Stimulated activated naive CD8-positive, alpha-beta T cell treated with anti-CD3 and anti-CD28 coated beads, Interleukin-15, Interleukin-2, amounts not matched to agents 100 ng/mL and 50 ng/mL, for 24 hours (primary cell): ENCODE measurements around the gene PDE1C.

Experiments used
- H3K27ac Mint-ChIP-seq: one replicate; pipeline ENCODE4 v1.8.0; 2021; ENCODE audit warnings: mild to moderate bottlenecking, mixed read lengths
- H3K27me3 Mint-ChIP-seq: one replicate; pipeline ENCODE4 v1.8.0; 2021; ENCODE audit warnings: mixed read lengths
- H3K36me3 Mint-ChIP-seq: one replicate; pipeline ENCODE4 v1.8.0; 2021; ENCODE audit warnings: low read depth, mixed read lengths
- H3K4me1 Mint-ChIP-seq: one replicate; pipeline ENCODE4 v1.8.0; 2021; ENCODE audit warnings: low read depth, mixed read lengths
- H3K4me3 Mint-ChIP-seq: one replicate; pipeline ENCODE4 v1.8.0; 2021; ENCODE audit warnings: mild to moderate bottlenecking, mixed read lengths
- H3K9me3 Mint-ChIP-seq: one replicate; pipeline ENCODE4 v1.8.0; 2021; ENCODE audit warnings: mixed read lengths

Gene PDE1C

DNA sequence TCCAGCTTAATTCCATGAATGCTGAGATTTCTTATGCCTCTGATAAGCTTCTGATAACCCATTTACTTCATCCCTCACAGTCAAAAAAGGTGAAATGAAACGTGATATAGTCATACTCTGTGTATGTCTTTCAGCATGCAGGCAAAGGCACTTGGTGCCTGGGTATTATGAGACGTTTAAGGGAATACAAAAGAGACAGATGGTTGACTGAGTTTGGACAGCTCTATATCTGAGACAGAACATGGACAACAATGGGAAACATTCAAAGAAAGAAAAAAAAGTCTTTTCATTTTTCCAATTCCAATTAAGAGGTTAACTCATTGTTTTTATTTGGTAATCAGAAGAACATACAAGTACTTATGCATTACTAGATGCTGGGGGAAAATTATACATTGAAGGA, 287.0 kb downstream of the PDE1C start:
- no peaks in the 10 kb centered on the region for H3K36me3 Mint-ChIP-seq
- no peaks in the 10 kb centered on the region for H3K4me1 Mint-ChIP-seq
- no peak overlapping the region for H3K27ac Mint-ChIP-seq
- H3K9me3 Mint-ChIP-seq: no peaks in the 10 kb centered on the region
- no peaks in the 10 kb centered on the region for H3K27me3 Mint-ChIP-seq
- no peak overlapping the region for H3K4me3 Mint-ChIP-seq

DNA sequence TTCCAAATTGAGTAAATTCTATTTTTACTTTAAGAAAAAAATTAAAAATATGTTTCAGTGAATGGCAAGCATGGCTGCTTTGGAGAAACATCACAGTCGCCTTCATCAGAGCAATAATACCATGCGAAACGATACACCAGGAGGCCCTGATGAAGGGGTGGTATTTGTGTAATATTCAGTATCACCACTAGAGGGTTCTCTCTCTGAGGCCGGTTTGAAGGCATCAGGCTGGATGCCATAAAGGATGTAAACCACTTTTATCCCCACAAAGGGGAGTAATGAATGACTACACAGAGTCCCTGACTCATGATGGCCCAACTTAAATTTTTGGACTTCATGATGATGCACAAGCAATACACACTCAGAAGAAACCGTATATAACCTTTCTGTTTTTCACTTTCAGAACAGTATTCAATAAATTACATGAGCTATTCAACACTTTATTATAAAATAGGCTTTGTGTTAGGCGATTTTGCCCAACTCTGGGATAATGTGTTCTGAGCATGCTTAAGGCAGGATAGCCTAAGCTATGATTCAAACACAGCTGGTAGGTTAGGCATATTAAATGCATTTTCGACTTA, 287.7 kb downstream of the PDE1C start:
- H3K4me3 Mint-ChIP-seq: no peak overlapping the region
- H3K36me3 Mint-ChIP-seq: no peaks in the 10 kb centered on the region
- H3K4me1 Mint-ChIP-seq: no peaks in the 10 kb centered on the region
- no peaks in the 10 kb centered on the region for H3K9me3 Mint-ChIP-seq
- H3K27me3 Mint-ChIP-seq: no peaks in the 10 kb centered on the region
- H3K27ac Mint-ChIP-seq: no peak overlapping the region

DNA sequence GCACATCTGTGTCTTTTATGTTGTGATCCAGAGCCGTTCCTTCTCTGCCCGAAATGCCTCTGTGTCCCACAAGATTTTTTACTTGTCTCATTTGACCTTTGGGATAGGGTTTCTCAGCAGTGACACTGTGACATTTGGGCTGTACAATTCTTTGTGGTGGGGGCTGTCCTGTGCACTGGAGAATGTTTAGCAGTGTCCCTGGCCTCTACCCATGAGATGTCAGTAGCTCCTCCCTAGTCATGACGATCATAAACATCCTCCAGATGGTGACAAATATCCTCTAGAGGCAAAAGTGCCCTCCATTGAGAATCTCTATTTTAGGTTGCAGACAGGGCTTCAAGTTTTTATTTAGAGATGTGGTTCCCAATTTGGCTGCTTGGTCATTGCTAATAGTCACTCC, 291.9 kb downstream of the PDE1C start:
- no peak overlapping the region for H3K27ac Mint-ChIP-seq
- no peaks in the 10 kb centered on the region for H3K36me3 Mint-ChIP-seq
- no peak overlapping the region for H3K4me3 Mint-ChIP-seq
- H3K9me3 Mint-ChIP-seq: no peaks in the 10 kb centered on the region
- H3K4me1 Mint-ChIP-seq: no peaks in the 10 kb centered on the region
- no peaks in the 10 kb centered on the region for H3K27me3 Mint-ChIP-seq

DNA sequence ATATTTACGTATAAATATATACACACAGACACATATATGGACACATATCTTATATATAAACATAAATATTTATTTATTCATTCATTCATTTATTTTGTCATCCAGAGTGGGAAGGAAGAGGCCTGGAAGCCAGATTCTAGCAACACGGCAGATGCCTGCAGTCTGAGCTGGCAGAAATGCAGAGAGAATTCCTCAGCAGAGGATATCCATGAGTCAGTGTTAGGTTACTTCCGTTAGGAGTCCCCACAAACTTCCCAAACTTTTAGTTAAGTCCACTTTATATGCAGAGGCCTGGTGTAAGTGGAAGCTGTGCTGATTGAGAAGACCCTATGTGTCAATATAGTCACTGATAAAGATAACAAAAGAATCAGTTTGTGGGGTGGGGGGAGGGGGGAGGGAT, 293.6 kb downstream of the PDE1C start:
- Mint-ChIP-seq H3K27me3 (no peaks in the 10 kb centered on the region), H3K27ac (no peak overlapping the region), H3K4me3 (no peak overlapping the region), H3K36me3 (no peaks in the 10 kb centered on the region), H3K9me3 (no peaks in the 10 kb centered on the region), H3K4me1 (no peaks in the 10 kb centered on the region)

DNA sequence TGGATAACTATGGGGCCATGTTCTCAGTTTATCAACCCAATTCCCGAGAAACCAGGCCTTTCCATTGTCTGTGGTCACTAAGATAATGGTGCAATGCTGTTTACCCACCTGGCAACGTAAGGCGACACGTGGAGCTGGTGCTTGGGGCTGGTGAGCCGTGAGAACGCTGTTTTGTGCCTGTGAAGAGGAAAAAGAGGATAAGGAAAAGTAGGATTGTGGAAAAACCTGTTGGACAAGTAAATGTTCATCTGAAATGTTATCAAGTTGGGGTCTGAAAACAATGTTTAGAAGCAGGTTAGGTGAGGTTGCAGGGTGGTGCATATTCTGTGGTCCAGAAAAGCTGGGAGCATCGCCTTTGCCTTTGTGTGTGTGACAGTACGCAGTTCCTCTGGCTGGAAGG, 294.7 kb downstream of the PDE1C start:
- Mint-ChIP-seq H3K36me3 (no peaks in the 10 kb centered on the region), H3K27me3 (no peaks in the 10 kb centered on the region), H3K27ac (no peak overlapping the region), H3K4me1 (no peaks in the 10 kb centered on the region), H3K4me3 (no peak overlapping the region), H3K9me3 (no peaks in the 10 kb centered on the region)

DNA sequence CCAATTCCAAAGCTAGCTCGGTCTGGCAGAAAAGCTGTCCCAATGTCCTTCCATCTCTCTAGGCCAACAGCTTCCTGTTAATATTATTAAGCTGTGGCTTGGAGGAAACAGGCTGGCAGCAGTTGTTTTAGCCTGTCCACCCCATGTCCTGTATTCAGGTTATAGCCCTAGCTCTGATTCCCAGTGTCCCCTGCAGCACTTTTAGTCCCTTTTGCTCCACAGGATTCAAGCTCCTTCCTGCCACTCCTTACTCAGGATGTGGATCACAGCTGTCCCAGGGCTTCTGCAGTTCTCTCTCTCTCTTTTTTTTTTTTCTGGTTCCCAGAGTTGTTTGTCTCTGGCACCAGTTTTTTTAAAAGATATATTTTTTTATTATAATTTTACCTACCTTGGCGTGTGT, 298.0 kb downstream of the PDE1C start:
- no peak overlapping the region for H3K27ac Mint-ChIP-seq
- peaks cover 8% of the 10 kb centered on the region for H3K9me3 Mint-ChIP-seq
- no peaks in the 10 kb centered on the region for H3K4me1 Mint-ChIP-seq
- no peaks in the 10 kb centered on the region for H3K36me3 Mint-ChIP-seq
- no peak overlapping the region for H3K4me3 Mint-ChIP-seq
- H3K27me3 Mint-ChIP-seq: no peaks in the 10 kb centered on the region

DNA sequence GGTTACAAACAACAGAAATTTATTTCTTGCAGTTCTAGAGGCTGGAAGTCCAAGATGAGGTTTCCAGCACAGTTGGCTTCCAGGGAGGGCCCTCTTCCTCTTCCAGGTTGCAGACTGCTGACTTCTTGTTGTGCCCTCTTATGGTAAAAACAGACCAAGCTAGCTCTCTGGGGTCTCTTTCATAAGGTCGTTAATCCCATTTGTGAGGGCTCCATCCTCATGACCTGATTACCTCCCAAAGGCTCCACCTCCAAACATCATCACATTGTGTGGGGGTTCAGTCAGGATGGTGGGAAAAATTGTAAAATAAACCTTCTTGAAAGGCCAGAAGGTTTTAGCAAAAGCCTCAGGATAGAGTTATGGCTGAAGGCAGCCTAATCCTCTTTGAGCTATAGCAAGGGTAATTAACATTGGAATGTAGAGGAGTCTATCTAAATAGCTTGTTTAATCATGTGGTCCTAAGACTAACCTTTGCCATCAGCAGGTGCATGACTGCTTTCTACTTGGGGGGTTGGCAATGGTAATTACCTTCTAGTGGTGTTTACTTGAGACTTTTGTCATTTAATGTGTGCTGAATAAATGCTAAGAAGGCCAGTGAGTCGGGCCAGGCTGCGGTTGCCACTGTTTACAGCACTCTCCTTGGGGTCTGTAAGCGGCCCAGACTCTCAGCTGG, 302.4 kb downstream of the PDE1C start:
- no peaks in the 10 kb centered on the region for H3K27me3 Mint-ChIP-seq
- H3K4me1 Mint-ChIP-seq: no peaks in the 10 kb centered on the region
- H3K4me3 Mint-ChIP-seq: no peak overlapping the region
- H3K9me3 Mint-ChIP-seq: peaks cover 8% of the 10 kb centered on the region
- no peaks in the 10 kb centered on the region for H3K36me3 Mint-ChIP-seq
- H3K27ac Mint-ChIP-seq: no peak overlapping the region

DNA sequence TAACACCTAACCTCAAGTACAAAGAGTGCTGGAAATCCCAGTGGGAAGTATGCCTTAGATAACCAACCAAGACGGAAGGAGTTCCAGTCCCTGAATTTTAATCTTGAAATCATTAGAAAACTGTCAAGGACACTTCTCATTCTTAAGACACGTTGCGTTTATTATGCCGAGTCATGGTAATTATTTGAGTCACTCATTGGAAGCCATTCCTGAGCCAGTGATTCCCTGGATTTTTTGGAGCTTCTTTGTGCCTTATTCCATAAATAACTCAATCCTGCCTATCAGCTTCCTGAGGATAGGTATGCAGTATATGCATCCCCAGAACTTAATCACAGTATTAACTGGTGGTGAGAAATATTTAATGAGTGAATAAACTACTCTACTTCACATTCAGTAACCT, 305.7 kb downstream of the PDE1C start:
- Mint-ChIP-seq H3K27ac (no peak overlapping the region), H3K9me3 (peaks cover 8% of the 10 kb centered on the region), H3K4me1 (no peaks in the 10 kb centered on the region), H3K27me3 (no peaks in the 10 kb centered on the region), H3K4me3 (no peak overlapping the region), H3K36me3 (no peaks in the 10 kb centered on the region)

DNA sequence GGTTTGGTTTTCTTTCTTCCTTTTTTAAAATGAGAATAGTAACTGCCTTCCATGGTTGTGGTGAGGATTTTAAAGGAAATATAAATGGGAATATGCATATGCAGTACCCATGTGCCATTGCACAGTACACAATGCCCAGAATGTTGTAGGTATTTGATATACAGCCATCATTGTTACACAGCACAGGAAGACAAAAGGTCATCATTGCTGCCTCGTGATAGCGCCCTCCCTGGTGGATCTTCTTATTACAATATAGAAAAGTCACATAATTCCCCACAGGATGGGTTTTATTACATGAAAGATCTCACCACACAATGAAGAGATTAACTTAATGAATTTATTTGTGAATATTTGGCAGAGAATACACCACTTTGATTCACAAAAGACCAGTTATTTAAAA, 306.7 kb downstream of the PDE1C start:
- H3K4me3 Mint-ChIP-seq: no peak overlapping the region
- H3K9me3 Mint-ChIP-seq: peaks cover 3% of the 10 kb centered on the region
- no peaks in the 10 kb centered on the region for H3K4me1 Mint-ChIP-seq
- H3K36me3 Mint-ChIP-seq: no peaks in the 10 kb centered on the region
- H3K27ac Mint-ChIP-seq: no peak overlapping the region
- H3K27me3 Mint-ChIP-seq: no peaks in the 10 kb centered on the region

DNA sequence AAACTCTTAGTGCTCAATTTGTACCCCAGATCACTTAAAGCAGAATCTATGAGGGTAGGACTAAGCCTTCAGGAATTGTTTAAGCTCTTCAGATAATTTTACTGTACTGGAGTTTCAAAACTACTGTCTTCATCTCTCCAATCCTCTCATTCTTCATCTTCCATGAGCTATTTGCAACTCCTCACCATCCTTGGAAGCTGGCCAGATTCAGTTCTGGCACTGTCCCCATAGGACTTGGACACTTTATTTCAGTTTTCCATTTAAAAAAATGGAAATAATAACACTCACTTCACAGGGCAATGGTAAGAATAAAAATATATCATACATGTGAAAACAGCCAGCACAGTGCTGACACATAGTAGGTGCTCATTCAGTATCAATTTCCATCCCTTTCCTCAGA, 308.6 kb downstream of the PDE1C start:
- Mint-ChIP-seq H3K9me3 (peaks cover 5% of the 10 kb centered on the region), H3K4me3 (no peak overlapping the region), H3K27me3 (no peaks in the 10 kb centered on the region), H3K27ac (no peak overlapping the region), H3K4me1 (no peaks in the 10 kb centered on the region), H3K36me3 (no peaks in the 10 kb centered on the region)

DNA sequence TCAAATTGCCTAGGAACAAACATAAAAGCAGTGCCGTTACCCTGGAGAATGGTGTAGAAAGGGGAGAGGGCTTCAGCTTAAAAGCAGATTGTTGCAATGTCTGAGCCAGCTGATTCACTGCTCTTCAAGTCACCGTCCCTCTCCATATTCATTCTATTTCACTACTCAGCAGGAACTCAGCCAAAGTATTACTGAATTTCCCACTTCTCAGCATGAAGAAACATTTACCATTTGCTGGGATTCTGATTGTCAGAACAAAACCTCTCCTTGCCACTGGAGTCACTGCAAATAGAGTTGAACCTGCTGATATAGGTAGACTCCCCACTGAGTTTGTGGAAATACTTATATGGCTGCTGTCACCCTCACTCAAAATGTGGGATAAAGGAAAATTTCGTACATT, 311.5 kb downstream of the PDE1C start:
- Mint-ChIP-seq H3K4me3 (no peak overlapping the region), H3K27me3 (no peaks in the 10 kb centered on the region), H3K4me1 (no peaks in the 10 kb centered on the region), H3K27ac (no peak overlapping the region), H3K36me3 (no peaks in the 10 kb centered on the region), H3K9me3 (peaks cover 5% of the 10 kb centered on the region)

DNA sequence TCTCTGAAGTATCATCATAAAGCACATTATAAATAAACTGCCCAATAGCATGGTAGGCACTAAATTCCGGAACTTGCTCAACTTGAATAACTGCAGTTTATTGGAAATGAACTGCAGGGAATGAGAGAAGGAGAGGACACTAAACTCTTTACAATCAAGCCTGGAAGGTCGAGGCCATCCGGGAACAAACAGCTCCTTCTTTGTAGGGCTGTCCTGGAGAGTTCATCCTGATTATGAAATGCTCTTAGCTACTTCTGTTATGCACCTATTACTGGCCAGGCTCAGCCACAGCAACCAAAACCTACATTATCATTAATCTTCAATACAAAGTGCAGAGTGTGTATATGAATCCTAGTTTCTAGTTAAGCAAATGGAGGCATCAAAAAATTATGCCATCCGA, 318.5 kb downstream of the PDE1C start:
- Mint-ChIP-seq H3K36me3 (no peaks in the 10 kb centered on the region), H3K4me1 (no peaks in the 10 kb centered on the region), H3K4me3 (no peak overlapping the region), H3K27ac (no peak overlapping the region), H3K27me3 (peaks cover 4% of the 10 kb centered on the region), H3K9me3 (no peaks in the 10 kb centered on the region)

DNA sequence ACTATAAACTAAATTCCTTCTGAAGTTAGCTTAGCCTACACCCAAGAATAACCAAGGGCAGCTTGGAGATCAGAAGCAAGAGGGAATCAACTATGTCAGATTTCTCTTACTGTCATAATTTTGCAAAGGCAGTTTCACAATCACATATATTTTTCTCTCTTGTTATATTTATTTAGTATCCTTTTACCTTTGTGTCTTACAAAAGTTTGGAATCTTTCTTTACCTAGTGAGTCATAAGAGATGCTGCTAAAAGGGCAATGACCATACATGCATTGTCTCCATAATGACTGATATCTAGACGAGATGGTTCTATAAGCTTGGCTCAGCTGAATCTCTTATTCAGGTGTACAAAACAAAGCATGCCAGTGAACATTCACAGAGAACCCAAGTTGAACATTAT, 322.1 kb downstream of the PDE1C start:
- Mint-ChIP-seq H3K27me3 (peaks cover 18% of the 10 kb centered on the region), H3K9me3 (no peaks in the 10 kb centered on the region), H3K27ac (no peak overlapping the region), H3K4me1 (no peaks in the 10 kb centered on the region), H3K4me3 (no peak overlapping the region), H3K36me3 (no peaks in the 10 kb centered on the region)

DNA sequence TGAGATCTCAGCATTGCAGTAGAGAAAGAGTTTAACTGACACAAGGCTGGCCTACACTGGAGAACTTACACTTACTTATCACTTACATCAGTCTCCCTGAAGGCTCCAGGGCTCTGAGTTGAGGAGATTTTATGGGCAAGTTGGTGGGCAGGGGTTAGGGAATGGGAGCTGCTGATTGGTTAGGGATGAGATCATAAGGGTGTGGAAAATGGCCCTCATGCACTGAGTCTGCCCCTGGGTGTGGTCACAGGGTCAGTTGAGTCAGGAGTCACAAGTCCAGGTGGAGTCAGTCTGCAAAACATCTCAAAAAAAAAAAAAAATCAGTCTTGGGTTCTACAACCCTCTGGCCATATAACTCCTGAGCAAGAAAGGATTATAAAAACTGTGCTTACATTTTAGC, 322.7 kb downstream of the PDE1C start:
- Mint-ChIP-seq H3K4me3 (no peak overlapping the region), H3K9me3 (no peaks in the 10 kb centered on the region), H3K27me3 (peaks cover 18% of the 10 kb centered on the region), H3K36me3 (no peaks in the 10 kb centered on the region), H3K4me1 (no peaks in the 10 kb centered on the region), H3K27ac (no peak overlapping the region)

DNA sequence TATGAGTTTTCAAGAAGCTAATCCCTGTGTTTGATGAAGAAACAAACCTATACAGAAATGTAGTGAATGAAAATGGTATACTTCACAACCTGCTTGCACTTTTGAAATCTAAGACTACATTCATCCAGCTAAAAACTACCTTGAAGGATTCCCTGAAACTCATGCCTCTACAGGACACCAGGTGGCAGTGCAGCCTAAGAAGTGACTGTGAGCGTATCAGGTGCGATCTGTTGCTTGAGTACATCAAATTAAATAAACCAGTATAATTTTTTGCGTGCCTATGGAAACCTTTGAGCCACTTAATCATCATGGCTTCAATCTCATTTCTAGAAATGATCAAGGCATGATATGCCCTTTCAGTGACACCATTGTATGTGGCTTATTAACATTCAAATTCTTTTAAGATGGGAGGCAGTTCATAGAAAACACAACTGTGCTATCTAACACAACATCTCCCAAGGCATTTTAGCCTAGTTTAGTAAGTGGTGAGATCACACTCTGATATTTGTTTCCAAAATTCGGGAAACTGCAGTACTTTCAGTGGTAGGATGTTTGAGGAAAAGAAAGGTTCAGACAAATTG, 325.8 kb downstream of the PDE1C start:
- peaks cover 19% of the 10 kb centered on the region for H3K27me3 Mint-ChIP-seq
- H3K36me3 Mint-ChIP-seq: no peaks in the 10 kb centered on the region
- no peaks in the 10 kb centered on the region for H3K4me1 Mint-ChIP-seq
- H3K9me3 Mint-ChIP-seq: no peaks in the 10 kb centered on the region
- no peak overlapping the region for H3K27ac Mint-ChIP-seq
- H3K4me3 Mint-ChIP-seq: no peak overlapping the region

DNA sequence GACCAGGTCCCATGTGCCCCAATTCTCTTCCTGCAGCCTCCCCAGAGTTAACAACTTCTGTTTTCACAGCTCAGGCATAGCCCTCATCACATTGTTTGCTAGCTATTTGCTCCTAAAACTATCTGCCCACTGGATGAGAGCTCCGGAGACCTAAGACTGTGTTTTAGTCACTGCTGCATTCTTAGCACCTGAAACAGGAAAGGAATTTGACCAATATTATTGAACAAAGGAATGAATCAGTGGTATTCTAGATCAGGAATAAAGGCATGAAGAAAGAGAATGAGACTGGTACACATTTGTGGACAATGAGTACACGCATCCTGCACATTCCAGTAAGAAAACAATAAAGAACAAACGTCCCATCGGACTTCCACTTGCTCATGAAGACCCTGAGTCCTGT, 328.4 kb downstream of the PDE1C start:
- H3K36me3 Mint-ChIP-seq: no peaks in the 10 kb centered on the region
- no peak overlapping the region for H3K4me3 Mint-ChIP-seq

More for the DNA sequence above, 328.4 kb downstream of the PDE1C start:
- no peak overlapping the region for H3K27ac Mint-ChIP-seq
- H3K4me1 Mint-ChIP-seq: no peaks in the 10 kb centered on the region
- peaks cover 19% of the 10 kb centered on the region for H3K27me3 Mint-ChIP-seq
- H3K9me3 Mint-ChIP-seq: no peaks in the 10 kb centered on the region
